Liver (tissue), 9 donors: ENCODE results near the gene FKBP9. TPM values are rescaled to one million over a fixed set of nuclear protein-coding genes. Genes with fewer than 3 reads are reported as not detected.
A peak's percentile ranks its signal among the peaks of the same experiment; 100 is the strongest.
"Not testable (repeated sequence)": the region's sequence is repeated elsewhere in the genome, so short reads cannot be mapped to it uniquely, and the experiment has no call there.

ENCODE experiments used
- DNase-seq: peaks from one replicate; pipeline ENCODE4 v3.0.0-alpha.2; 2017; ENCODE audit warnings: low spot score
- H3K27ac ChIP-seq, 2 donors: one replicate each; pipeline ENCODE4 v1.7.0; 2013; ENCODE audit warnings: inconsistent platforms in 2 of 2, low read length in 2 of 2, control low read depth in 1 of 2, low read depth in 1 of 2, mild to moderate bottlenecking in 1 of 2
- H3K27me3 ChIP-seq, 4 donors: one replicate each; pipeline versions ENCODE4 v1.6.1 to v1.7.0; 2013; ENCODE audit warnings: low read length in 3 of 4, inconsistent platforms in 1 of 4, mild to moderate bottlenecking in 1 of 4, moderate library complexity in 1 of 4; ENCODE audit not compliant: control insufficient read depth in 4 of 4, insufficient read depth in 4 of 4
- H3K36me3 ChIP-seq, 4 donors: one replicate each; pipeline versions ENCODE4 v1.6.1 to v1.7.0; 2013; ENCODE audit warnings: low read length in 3 of 4, mild to moderate bottlenecking in 3 of 4, low read depth in 1 of 4, moderate library complexity in 1 of 4; ENCODE audit not compliant: control insufficient read depth in 4 of 4, insufficient read depth in 3 of 4
- H3K4me1 ChIP-seq, 4 donors: one replicate each; pipeline versions ENCODE4 v1.6.1 to v1.7.0; 2013; ENCODE audit warnings: low read length in 3 of 4, mild to moderate bottlenecking in 3 of 4, moderate library complexity in 1 of 4; ENCODE audit not compliant: control insufficient read depth in 4 of 4, insufficient read depth in 4 of 4
- H3K4me3 ChIP-seq, 3 donors: one replicate each; pipeline versions ENCODE4 v1.6.1 to v1.7.0; 2013; ENCODE audit warnings: low read length in 3 of 3, control low read depth in 1 of 3, low read depth in 1 of 3, mild to moderate bottlenecking in 1 of 3
- H3K9ac ChIP-seq, 2 donors: one replicate each; pipeline ENCODE4 v1.7.0; 2013; ENCODE audit warnings: low read length in 2 of 2, mild to moderate bottlenecking in 2 of 2, moderate library complexity in 2 of 2, control low read depth in 1 of 2, low read depth in 1 of 2
- H3K9me3 ChIP-seq, 4 donors: one replicate each; pipeline versions ENCODE4 v1.6.1 to v1.7.0; 2013; ENCODE audit warnings: low read length in 3 of 4; ENCODE audit not compliant: control insufficient read depth in 4 of 4
- RAD21 ChIP-seq, 2 donors: IDR thresholded peaks; 2 replicates each; pipeline ENCODE4 v1.6.1; 2016; ENCODE audit warnings: antibody characterized with exemption in 2 of 2, mild to moderate bottlenecking in 2 of 2
- WGBS: extraction: QIAGEN DNeasy Blood & Tissue Kit; methylation state at CpG from one replicate; pipeline ENCODE4 v1.1.7; 2013; 5-methylcytosine and 5-hydroxymethylcytosine counted together
- polyA plus RNA-seq, 2 donors: library from polyadenylated mRNA; stranded (reverse) in 1 of 2; unstranded in 1 of 2; fragments of 200-250 nt in 1 of 2; fragments of >200 nt in 1 of 2; fragmentation: Nextera tagmentation in 1 of 2; extraction: Ambion mirVana in 1 of 2; gene quantifications; one replicate each; pipeline versions ENCODE4 v1.2.1 to v1.2.3, GENCODE V29; 2013 to 2015
- total RNA-seq, 2 donors: library from RNA; depleted of rRNA; stranded (reverse); fragments of >200 nt; gene quantifications; one replicate each; pipeline ENCODE4 v1.2.3, GENCODE V29; 2014
- TF ChIP-seq, protein P1 (sequence below): fragments of 150-350 bp; IDR thresholded peaks from 2 replicates; pipeline ENCODE4 v1.5.1; 2017; ENCODE audit warnings: improper control_type of control experiment, low read depth, low read length; ENCODE audit not compliant: missing input control
- donor health status: healthy.
- donor health status: healthy.
- donor health status: healthy.
- donor health status: healthy.
- donor health status: healthy.

FKBP9 gene
- total and polyA plus RNA-seq, 4 donors: 13.7 to 44.8 (median 20.2) TPM

DNA sequence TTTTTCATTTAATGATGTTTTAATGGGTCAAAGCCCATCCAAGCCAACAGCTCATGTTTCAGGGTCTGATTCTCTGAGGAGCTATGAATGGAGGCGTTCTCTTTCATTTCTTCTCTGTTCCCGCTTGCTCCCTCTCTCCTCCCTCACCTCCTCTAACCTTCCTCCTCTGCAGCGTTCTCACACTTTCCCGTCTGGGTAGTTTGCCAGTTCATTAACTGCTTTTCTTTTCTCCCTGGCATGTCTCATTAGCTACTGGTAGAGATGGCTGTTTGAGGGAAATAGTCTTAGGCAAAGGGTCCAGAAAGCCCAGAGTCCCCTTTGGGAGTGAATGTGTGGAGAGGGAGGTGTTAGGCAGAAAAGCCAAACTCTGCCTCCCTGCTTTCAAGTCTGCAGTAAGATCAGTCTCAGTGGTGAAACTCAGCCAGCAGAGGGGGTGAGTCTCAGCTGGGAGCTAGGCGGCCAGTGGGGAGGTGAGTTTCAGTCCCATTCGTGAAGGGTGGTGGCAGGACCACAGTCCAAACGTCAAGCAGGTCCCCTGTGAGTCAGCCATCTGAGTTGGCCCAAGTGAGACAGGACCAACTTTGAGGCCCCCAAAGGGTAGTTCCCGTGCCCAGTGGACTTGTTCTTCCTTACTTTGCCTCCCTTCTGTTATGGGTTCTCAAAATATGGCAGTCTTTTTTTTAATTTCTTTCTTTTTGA is 7.4 kb downstream of the FKBP9 start:
- DNase-seq, H3K27ac ChIP-seq: not testable (repeated sequence)
- peak; percentile 56 to 62 for TF ChIP-seq RAD21 (IDR thresholded peaks at IDR 0.05)
- TF ChIP-seq, protein P1, sequence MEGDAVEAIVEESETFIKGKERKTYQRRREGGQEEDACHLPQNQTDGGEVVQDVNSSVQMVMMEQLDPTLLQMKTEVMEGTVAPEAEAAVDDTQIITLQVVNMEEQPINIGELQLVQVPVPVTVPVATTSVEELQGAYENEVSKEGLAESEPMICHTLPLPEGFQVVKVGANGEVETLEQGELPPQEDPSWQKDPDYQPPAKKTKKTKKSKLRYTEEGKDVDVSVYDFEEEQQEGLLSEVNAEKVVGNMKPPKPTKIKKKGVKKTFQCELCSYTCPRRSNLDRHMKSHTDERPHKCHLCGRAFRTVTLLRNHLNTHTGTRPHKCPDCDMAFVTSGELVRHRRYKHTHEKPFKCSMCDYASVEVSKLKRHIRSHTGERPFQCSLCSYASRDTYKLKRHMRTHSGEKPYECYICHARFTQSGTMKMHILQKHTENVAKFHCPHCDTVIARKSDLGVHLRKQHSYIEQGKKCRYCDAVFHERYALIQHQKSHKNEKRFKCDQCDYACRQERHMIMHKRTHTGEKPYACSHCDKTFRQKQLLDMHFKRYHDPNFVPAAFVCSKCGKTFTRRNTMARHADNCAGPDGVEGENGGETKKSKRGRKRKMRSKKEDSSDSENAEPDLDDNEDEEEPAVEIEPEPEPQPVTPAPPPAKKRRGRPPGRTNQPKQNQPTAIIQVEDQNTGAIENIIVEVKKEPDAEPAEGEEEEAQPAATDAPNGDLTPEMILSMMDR: peak; percentile 12

DNA sequence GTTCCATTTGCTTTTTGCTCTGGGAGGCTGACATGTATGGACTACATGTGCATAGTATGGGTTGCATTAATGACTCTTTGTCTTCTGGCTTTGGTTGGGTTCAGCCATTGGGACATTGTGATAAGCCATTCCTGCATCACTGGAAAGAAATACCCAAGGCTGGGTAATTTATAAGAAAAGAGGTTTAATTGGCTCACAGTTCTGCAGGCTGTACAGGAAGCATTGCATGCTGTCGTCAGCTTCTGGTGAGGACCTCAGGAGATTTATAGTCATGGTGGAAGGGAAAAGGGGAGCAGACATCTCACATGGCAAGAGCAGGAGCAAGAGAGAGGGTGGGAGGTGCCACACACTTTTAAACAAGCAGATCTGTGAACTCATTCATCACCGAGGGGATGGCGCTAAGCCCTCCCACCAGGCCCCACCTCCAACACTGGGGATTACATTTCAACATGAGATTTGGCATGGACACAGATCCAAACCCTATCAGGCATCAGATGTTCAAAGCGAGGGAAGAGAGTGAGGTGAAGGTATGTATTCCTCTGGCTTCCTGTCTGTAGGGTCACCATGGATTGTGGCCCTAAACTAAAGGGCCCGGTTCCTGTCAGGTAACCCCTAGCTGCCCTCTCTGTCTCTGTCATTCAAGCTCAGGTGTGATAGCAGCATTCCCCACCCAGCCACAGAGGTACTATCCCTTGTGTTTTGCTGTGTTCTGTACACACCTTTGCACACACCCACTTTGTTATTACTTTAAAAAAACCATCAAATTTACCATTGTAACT is 9.4 kb downstream of the FKBP9 start:
- not testable (repeated sequence) for H3K9me3 ChIP-seq, DNase-seq, H3K27ac ChIP-seq, H3K9ac ChIP-seq, H3K4me1 ChIP-seq, H3K27me3 ChIP-seq, H3K36me3 ChIP-seq, H3K4me3 ChIP-seq
- WGBS: 77% methylated on average over 4 of the region's 5 CpGs

More for the DNA sequence above, 7.4 kb downstream of the FKBP9 start:
- 34% methylated on average over 6 of the region's 8 CpGs for WGBS
- not testable (repeated sequence) for H3K4me3 ChIP-seq, H3K36me3 ChIP-seq, H3K9ac ChIP-seq, H3K4me1 ChIP-seq, H3K9me3 ChIP-seq, H3K27me3 ChIP-seq

DNA sequence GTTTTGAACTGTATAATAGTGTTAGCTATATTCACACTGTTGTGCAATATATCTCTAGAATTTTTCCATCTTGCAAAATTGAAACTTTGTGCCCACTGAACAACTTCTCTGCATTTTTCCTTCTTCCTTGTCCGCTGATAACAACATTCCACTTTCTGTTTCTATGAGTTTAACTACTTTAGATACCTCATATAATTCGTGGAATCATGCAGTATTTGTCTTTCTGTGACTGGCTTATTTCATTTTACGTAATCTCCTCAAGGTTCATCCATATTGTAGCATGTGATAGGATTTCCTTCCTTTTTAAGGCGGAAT is 10.0 kb downstream of the FKBP9 start:
- H3K4me1 ChIP-seq, H3K4me3 ChIP-seq, H3K27ac ChIP-seq, H3K9me3 ChIP-seq, DNase-seq, H3K36me3 ChIP-seq, H3K9ac ChIP-seq, H3K27me3 ChIP-seq: not testable (repeated sequence)
- WGBS: 73% methylated on average over 4 of the region's 4 CpGs

DNA sequence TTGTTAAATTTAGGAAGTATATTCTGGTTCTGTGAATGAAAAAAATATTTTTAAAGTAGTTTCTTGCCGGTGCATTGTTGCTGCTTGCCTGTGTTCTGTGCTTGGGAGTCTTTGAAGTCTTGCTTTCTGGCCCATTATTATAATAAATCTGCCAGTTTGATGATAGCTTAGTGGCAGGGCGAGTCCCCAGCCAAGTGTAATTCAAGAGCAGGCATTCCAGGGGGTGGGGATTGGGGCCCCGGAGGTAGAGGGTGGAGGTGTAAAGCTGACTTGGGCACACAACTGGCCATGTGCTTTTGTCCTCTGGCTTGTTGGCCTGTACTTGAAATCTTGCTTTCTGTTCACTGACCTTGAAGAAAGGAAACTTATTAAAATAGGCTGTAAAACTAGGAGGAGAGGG is 14.7 kb downstream of the FKBP9 start:
- not testable (repeated sequence) for H3K4me3 ChIP-seq, H3K27me3 ChIP-seq, H3K27ac ChIP-seq, H3K9me3 ChIP-seq, H3K9ac ChIP-seq, H3K36me3 ChIP-seq, DNase-seq, H3K4me1 ChIP-seq
- WGBS: 64% methylated on average over 3 of the region's 3 CpGs

DNA sequence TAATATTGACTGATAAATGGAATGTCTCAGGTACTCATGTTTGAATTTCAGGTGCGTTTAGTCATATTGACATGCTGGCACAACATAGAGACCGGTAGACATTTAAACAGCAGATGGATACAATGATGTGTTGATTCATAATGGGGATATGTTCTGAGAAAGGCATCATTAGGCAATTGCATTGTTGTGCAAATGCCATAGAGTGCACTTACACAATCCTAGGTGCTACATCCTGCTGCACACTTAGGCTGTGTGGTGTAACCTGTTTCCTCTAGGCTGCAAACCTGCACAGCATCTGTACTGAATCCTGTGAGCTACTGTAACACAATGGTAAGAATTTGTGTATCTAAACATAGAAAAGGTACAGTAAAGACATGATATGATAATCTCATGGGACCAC is 19.9 kb downstream of the FKBP9 start:
- not testable (repeated sequence) for H3K4me1 ChIP-seq, H3K27me3 ChIP-seq, H3K4me3 ChIP-seq, H3K27ac ChIP-seq, DNase-seq, H3K9ac ChIP-seq, H3K9me3 ChIP-seq, H3K36me3 ChIP-seq
- 95% methylated on average over 2 of the region's 2 CpGs for WGBS

DNA sequence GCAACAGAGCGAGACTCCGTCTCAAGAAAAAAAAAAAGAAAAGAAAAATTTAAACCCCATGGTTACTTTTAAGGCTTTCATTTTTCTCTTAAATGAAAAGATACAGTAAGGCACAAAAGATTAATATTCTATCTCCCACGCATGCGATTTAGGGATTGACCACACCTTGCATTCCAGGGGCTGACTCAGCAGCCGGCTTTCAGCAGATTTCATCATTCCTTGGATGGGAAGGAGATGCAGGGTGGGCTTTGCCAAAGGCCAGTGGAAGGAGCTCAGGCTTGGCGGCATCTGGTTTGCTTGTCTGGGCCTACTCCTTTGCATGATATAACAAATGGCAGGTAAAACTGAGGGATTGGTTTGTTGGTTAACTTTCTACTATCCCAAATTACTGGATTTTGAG is 22.0 kb downstream of the FKBP9 start:
- H3K4me1 ChIP-seq, H3K9ac ChIP-seq, H3K27me3 ChIP-seq, H3K27ac ChIP-seq, DNase-seq, H3K36me3 ChIP-seq, H3K4me3 ChIP-seq, H3K9me3 ChIP-seq: not testable (repeated sequence)
- WGBS: 97% methylated on average over 6 of the region's 6 CpGs

DNA sequence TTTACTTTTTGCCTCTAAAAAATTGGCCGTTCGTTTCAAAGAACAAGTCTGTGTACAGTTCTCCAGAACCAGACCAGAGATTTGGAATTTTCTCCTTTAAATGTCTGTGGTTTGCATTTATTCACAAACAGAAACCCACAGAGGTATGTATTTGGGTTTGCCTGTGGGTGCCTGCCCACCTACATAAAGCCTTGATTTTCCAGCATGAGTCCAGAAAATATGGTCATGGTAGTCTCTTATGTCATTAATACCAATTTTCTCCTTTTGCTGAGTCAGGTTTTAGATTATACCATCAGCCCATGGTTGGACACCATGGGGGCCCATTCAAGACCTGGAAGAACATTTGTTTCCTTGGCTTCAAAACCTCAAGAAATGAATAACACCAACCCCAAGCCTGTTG is 22.7 kb downstream of the FKBP9 start:
- WGBS: no CpG with 5 or more reads among the region's 2 CpGs
- H3K36me3 ChIP-seq, H3K4me3 ChIP-seq, H3K27me3 ChIP-seq, H3K9me3 ChIP-seq, H3K4me1 ChIP-seq, H3K27ac ChIP-seq, DNase-seq, H3K9ac ChIP-seq: not testable (repeated sequence)
